Stimulated activated CD8-positive, alpha-beta memory T cell treated with anti-CD3 and anti-CD28 coated beads, Interleukin-2, amount 100 ng/mL, for 1 hour (primary cell): ENCODE data around the gene AHI1.
"Not testable (repeated sequence)": the region's sequence is repeated elsewhere in the genome, so short reads cannot be mapped to it uniquely, and the experiment has no call there.

Experiments
- DNase-seq, 2 donors: peaks; one replicate each; pipeline ENCODE4 v3.0.0-alpha.2; 2020; ENCODE audit warnings: low read depth in 2 of 2

Gene AHI1

DNA sequence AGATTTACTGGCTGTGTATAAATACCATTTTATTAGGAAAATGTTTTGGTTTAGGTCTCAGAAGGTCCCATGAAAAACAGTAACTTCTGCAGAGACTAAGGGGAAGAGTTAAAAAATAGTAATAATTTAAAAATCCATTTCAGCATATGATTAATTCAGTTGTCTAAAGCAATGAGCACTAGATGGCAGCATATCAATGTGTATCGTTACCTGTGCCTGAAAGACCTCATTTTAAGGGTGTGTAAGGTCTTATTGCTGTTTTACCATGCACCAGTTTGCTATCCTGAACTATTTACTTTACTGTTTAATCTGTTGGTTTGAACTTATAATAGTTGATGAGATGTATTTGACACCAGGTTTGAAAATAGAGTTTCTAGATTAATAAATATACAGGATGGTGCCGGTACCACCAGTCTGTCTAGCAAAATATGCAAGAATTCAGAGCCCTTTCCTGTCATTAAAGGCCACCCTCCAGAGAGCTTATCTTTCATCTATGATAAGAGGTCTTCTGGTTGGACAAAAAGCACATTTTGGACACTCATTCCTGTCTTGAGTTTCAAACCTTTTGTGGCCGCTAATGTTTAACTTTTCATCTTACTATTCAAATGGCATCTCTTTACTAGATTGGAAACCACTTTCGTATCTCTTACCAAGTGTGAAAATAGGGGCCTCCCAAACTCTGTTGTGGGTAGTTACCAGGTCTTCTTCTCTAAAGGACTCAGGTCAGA is 8.9 kb upstream of the AHI1 start:
- no peak for DNase-seq

DNA sequence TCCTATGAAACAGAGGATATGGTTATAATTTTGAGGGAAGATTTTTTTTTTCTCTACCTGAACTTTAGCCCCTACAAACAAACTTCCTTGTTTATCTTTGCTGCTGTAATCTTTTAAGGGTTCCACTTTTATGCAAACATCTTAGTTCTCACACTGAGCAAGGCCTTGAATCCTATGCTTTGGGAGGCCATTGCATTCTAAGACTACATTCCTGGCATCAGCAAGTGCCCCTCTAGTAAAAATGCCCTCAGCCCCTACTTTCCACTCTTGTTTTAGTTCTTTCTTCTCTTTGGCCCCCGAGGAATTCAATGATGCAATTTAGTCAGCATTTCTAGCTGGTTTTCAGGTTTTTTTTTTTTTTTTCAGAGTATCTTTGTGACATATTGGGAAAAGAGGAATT is 8.1 kb upstream of the AHI1 start:
- no peak for DNase-seq

- no peak for DNase-seq
Observed at GRCh38 chr6:135505222-135505621, 7.7 kb upstream of the AHI1 start.

- no peak for DNase-seq
Observed at GRCh38 chr6:135504734-135505133, 7.2 kb upstream of the AHI1 start.

- DNase-seq: no peak
Observed at GRCh38 chr6:135503703-135504475, 6.3 kb upstream of the AHI1 start.

DNA sequence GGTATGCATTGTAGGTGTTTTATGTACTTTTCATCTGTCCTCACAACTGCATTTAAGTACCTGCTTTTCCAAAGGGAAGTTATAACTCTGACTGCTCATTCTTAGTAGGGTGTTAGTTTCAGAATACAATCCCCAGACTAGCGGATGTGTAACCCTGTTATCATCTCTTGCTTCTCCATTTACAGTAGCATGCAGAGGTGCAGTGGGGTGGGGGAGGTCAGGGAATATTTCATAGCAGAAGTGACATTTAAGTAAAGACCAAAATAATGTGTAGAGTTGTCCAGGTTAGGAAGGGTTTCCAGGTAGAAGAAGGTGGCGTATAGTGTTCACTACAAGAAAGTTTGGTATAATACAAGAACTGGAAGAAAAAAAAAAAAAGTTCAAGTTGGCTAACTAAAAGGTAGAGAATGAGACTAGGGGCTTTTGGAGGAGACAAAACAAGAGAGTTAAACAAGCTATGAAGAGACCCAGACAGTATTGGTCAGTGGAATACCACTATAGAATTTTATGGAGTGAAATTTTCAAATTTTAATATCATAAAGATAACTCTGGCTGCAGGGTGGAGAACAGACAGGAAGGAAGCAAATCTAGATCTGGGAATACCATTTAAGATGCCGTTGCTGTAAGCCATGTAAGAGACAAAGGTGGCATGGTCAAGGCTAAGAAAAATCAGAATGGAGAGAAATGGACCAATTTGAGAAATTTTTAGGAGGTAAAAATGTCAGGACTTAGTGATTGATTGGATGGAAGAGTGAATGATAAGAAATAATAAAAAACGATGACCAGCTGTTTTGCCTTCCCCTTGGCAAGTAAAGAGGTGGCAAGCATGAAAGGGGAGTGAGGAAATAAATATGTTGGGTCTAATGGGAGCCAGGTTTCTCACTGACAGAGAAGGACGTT is 2.2 kb upstream of the AHI1 start:
- no peak for DNase-seq

- DNase-seq: peak; percentile 29 to 46
Observed at GRCh38 chr6:135498185-135498841, 773 bp upstream of the AHI1 start.

GRCh38 chr6:135496800-135497411 is 634 bp downstream of the AHI1 start:
- no peak for DNase-seq

DNA sequence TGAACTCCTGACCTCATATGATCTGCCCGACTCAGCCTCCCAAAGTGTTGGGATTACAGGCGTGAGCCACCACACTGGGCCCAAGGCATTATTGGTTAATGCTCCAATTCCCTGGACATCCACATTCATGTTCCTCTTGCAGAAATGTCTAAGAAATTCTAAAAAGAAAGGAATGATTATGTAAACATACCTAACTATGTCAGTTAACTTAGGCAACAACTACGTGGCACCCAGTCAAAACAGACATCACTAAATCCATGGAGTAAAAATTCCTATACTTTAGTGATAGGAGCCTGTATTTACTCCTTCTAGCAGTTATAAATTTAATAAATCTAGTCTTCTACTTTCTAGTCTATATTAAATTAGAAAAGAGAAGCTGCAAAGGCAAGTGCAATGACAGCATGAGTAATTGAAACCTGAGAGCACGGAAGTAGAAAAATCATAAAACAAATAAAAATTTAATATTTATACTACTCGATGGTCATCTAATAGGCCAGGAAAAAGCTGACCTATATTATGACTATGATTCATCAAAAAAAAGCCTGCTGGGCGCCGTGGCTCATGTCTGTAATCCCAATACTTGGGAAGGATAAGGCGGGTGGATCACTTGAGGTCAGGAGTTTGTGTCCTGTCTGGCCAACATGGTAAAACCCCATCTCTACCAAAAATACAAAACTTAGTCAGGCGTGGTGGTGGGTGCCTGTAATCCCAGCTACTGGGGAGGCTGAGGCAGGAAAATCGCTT is 4.2 kb downstream of the AHI1 start:
- DNase-seq: no peak

DNA sequence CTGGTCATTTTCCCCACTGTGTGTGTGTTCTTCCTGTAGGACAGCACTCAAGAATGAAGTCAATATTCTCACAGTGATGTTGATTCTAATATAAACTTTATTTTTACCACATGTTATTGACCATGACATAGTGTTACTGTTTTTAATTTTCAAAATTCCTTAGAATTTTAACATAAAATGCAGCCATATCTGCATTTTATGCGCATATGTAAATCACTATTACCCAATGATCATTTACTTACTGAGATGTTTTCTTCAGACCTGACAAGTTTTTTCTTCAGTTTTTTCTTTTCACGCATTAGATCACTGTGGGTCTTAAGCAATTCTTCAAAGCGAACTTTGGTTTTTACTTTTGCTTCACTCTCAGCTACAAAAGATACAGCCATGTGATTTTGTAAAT is 7.2 kb downstream of the AHI1 start:
- no peak for DNase-seq

DNA sequence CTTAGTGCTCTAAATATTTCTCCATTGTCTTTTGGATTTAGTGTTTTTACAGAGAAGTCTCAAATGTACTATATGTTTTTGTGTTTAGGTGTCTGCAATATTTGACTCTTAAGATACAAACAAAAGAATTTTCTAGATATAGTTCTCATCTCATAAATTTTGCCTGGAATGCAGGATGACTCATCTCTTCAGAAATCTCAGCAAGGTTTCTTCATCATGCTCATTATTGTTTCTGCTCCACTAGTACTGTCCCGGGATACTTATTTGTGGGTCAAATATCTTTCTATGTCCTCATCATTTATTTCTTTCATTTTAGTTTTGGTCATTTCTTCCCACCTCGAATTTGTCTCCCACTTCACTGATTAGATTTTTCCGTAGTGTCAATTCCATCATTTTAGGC is 9.5 kb downstream of the AHI1 start:
- DNase-seq: no peak

DNA sequence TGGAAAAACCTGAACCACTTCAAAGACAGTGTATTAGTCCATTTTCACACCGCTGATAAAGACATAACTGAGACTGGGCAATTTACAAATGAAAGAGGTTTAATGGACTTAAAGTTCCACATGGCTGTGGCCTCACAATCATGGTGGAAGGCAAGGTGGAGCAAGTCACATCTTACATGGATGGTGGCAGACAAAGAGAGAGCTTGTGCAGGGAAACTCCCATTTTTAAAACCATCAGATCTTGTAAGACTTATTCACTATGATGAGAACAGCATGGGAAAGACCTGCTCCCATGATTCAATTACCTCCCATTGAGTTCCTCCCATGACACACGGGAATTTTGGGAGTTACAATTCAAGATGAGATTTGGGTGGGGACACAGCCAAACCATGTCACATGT is 13.6 kb downstream of the AHI1 start:
- not testable (repeated sequence) for DNase-seq

DNA sequence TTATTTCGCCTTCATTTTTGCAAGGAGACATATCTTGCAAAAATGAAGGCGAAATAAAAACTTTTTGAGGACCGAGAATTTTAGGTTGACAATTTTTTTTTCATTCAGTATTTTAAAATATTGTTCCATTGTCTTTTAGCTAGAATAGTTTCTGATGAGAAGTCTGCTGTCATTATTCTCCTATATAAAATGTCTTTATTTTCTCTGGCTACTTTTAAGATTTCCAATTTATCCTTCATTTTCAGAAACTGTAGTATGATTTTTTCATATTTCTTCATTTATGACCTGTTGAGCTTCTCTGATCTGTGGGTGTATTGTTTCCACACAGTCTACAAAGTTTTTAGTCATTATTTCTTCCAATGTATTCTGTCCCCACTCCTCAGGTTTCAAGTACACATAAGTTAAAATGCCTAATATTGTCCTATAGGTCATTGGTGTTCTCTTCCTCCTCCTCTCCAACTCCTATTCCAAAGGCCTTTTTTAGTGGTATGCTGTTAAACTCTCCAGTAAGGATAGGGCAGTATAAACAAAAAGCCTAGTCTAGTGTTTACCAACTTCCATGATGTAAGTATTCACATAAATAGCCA is 15.7 kb downstream of the AHI1 start:
- DNase-seq: no peak

DNA sequence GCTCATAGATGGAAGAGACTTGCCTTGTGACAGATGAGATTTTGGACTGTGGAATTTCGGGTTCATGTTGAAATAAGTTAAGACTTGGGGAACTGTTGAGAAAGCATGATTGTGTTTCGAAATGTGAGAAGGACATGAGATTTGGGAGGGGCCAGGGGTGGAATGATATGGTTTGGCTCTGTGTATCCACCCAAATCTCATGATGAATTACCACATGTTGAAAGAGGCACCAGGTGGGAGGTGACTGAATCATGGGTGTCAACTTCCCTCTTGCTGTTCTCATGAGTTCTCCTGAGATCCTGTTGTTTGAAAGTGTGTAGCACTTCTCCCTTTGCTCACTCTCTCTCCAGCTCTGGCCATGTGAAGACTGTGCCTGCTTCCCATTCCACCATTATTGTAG is 17.9 kb downstream of the AHI1 start:
- no peak for DNase-seq

- DNase-seq: no peak
Observed at GRCh38 chr6:135478626-135479025, 18.9 kb downstream of the AHI1 start.

DNA sequence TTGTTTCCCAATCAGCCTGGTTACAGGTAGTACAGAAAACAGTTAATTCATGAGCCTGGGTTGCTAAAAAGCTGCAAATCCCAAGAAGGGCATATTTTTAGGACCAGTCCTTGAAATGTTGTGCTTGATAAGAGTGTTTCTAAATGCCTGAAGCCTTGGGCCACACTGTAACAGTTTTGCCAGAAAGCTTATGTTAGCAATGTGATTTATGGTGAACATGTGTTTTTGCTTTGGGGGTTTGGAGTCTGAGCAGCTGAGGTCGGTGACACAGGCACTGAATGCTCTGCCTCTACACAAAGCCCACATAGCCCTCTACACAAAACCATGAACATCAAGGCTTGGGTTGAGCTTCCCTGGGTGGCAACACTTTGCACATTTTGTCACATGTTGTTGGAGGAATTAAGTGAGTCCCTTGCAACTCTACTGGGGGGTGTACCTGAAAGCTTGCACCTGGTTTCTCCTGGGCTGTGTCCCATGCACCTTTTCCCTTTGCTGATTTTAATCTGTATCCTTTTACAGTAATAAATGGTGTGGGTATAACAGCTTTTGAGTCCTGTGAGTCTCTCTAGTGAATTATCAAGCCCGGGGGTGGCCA is 22.2 kb downstream of the AHI1 start:
- no peak for DNase-seq

DNA sequence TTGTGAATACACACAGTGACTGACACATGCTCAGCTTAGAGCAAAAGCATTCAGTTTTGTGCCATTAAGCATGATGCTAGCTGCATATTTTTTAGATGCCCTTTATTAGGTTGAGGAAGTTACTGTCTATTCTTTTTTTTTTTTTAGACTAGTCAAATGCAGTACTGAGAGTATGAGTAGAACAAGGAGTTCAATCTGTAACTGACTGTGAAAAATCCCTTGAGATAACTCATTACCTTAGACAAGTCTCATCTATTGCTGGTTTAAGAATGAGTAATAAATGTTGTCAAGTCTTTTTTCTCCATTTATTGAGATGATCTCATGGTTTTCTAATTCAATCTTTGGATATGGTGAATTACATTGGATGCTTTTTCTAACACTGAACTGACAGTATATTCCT is 23.2 kb downstream of the AHI1 start:
- DNase-seq: no peak

GRCh38 chr6:135465903-135466302 is 31.6 kb downstream of the AHI1 start:
- no peak for DNase-seq

DNA sequence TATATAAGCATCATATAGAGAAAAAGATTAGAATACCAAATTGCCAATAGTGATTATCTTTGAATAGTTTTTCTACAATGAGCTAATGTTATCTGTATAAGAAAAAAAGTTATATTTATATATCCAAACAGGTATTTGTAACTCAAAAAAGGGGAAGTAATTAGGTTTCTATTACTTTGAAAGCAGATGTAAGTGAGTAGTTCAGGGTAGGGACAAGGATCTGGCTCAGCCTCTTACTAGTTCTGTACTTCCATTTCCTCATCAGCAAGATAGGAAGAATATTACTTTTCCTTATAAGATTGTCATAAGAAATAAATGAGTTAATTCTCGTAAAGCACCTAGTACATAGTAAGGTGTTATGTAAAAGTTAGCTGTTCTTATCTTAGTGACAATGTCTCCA is 32.2 kb downstream of the AHI1 start:
- DNase-seq: no peak

- no peak for DNase-seq
Observed at GRCh38 chr6:135464634-135465033, 32.9 kb downstream of the AHI1 start.
